Fibroblast of peridontal ligament (primary cell): ENCODE measurements around the gene PARD3B.
"Not testable (repeated sequence)": the region's sequence is repeated elsewhere in the genome, so short reads cannot be mapped to it uniquely, and the experiment has no call there.

Experiments used
- DNase-seq: peaks from one replicate; pipeline ENCODE4 v3.0.0-alpha.2; 2010; ENCODE audit errors: extremely low read depth

PARD3B gene

DNA sequence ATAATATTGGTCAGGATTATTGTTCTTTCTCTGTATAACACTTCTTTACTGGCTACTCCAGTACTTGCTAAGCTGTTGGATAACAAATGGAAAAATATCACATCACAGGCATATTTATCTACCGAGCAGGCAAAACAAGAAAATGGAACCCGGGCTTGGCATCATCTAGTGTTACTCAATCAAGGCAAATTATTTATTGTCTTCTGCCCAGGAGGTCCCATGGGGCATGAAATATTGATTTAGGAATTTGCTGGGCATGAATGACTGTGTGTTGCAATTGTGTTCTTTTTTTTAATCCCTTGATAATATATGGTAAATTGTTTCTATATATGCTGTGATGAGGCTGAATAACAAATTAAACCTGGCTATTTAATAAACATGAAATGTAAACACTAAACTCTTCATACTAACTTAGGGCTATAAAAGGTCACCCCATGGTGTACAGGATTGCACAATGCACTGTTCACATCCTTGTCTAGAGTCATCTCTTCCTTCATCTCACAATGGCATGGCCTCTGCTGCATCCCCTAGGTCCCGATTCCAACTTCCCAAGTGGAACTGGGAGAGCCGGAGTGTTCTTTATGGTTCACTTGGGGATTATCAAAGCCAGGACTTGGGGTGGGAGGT, 2.2 kb upstream of the PARD3B start:
- DNase-seq = peak; percentile 73

DNA sequence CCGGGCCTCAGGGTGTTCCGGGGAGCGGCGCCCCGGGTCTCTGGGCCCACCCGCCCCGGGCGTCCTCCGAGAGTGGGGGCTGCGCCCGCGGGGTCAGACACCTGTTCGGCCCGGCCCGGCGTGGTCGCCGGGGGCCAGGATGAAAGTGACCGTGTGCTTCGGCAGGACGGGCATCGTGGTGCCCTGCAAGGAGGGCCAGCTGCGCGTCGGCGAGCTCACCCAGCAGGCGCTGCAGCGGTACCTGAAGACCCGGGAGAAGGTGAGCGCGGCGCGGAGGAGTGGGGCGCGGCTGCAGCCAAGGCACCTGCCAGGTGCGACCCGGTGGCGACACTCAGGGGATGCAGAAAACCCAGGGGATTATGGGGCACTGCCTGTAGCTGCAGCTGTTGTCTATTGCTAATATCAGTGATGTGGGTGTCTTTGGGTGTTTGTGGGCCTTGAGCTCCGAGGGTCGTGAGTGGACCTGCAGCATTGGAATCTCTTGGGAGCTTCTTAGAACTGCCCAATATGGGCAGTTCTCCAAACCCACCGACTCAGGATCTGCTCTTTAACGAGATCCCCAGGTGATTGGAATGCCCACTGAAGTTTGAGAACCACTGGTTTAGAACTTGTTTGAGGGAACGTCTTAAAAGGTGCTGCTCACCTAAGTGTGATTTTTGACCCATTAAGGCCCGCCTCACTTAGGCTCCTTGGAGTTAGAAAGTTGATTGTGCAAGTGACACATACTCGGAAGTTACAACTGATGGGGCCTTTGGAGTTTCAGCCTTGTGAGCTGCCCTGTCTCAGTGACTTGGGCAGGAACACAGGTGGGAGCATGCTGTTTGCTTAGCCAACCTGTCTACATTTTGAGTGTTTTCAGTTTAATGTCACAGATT, 823 bp downstream of the PARD3B start:
- DNase-seq = peak; percentile 32

DNA sequence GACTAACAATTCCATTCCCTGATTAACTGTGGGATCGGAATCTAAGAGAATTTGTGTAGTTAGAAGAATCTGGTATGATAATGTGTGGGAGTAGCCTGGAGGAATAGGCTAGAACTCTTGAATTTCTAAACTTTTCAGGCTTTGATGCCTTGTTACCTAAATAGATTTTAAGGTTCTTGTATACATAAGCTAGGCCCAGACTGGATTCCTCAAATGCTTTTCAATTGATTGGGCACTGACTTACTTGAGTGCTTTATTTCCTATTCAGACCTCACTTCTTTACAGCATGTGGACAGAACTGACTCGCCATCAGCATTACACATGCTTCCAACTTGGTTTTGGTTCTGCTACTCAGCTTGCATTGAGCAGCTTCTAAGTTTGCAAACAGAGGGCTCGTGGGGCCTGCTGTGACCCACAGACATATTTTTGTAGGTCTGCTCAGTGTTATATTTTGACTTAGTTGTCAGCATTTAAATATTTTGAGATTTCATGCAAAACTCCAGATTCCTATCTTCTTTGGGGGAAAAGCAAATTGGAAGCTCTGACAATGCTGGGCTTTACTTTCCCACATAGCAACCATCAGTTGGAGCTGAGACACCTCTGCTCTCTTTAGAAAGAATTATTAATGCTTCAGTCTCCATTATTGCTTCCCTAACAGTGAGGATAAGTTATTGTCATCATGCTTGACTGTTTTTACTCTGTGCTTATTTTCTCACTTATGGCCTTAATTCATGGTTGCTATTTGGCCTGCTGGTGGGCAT, 5.7 kb downstream of the PARD3B start:
- peak; percentile 96 for DNase-seq

DNA sequence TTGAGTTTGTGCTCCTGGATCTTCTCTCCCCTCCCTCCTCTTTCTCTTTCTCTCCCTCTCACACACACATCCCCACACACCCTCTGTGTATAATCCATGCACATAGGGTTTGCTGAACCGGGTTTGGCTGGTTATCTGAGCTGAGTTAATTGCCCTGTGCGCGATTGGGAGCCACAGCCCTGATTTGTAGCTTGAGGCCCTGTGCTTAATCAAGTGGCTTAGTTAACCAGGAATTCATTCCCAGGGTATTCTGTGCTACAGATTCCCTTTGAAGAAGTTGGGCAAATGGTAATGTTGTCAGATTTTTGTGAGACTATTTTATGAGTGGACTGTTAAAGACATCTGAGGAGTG, 6.2 kb downstream of the PARD3B start:
- DNase-seq = peak; percentile 31

DNA sequence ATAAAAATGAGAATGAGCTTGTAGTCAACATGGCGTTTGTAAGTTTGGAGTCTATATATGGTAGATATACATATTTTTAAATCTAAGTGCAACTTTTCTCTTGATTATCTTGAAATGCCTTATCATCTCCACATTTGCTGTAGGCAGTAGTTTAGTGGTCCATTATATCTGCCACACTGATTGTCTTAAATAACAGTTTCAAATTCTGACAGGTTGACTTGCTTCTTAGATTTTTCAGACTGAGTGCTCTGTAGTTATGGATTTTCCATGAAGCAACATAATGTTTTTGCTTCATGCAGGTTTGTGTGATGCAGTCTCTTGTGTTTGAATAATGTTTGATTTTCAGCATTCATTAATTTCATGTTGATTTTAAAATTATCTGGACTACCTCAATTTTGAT, 12.3 kb downstream of the PARD3B start:
- DNase-seq = no peak

DNA sequence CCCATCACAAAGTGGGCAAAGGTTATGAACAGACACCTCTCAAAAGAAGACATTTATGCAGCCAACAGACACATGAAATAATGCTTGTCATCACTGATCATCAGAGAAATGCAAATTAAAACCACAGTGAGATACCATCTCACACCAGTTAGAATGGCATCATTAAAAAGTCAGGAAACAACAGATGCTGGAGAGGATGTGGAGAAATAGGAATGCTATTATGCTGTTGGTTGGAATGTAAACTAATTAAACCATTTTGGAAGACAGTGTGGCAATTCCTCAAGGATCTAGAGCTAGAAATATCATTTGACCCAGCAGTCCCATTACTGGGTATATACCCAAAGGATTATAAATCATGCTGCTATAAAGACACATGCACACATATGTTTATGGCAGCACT, 14.1 kb downstream of the PARD3B start:
- not testable (repeated sequence) for DNase-seq

DNA sequence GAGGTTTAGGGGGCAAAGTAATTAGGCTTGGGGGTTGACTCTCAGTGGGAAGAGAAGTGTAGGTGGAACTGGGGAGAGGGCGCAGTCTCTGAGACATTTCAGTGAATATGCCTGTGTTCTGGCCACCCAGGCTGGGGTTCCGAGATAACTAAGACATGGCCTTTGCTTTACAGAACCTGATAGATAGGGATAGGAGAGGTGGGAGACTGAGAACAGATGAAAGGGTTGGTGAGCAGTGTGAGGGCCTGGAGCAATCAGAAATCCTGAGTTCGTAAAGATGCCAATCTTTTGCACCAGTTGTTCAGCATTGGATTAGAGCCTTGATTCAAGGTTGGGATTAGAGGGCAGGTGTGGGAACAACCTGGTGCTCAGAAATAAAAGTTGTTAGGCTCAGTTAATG, 15.6 kb downstream of the PARD3B start:
- no peak for DNase-seq

DNA sequence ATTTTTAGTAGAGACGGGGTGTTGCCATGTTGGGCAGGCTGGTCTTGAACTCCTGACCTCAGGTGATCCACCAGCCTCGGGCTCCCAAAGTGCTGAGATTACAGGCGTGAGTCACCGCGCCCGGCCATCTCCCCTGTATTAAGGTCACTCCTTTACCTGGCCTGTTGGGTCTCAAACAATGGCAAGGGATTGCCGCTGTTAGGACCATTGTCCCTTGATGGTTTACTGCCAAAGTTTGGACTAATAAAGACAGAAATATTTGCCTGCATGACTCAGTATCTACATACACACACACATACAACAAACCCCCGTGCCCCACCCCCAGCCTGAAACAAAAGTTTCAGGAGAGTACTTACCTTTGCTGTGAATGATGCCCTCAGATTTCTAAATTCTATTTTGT, 16.5 kb downstream of the PARD3B start:
- DNase-seq = no peak

DNA sequence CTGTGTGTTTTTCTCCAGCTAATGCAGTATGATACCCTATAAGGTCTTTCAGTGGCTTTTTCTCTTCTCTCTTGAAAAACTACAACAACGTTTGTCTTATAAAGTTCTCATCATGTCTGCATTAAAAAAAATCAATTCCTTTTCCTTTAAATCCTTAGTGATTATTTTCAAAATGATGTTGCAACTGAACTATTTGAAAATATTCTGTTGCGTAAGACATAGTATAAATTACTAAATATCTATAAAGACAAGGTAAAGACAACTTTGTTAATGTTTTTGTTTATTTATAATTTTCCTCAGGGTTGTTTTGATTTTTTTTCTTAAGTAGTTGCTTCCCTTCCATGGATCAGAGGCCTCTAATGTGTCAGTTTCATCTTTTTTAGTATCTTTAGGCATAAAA, 21.2 kb downstream of the PARD3B start:
- no peak for DNase-seq

DNA sequence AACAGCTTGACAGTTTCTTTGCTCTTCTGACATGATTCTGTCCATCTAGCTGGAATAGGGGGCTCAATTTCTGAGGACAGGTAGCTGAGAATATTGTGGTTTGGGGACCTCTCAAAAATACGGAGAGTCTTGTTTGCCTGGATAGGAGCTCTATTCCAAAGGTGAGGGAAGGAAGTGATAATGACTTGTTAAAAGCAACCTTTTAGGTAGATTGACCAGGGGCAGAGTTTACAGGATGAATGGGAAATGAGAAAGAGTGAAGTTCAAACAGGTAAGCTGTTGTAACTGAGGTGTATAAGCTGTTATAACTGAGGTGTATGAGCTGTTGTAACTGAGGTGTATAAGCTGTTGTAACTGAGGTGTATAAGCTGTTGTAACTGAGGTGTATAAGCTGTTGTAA, 25.1 kb downstream of the PARD3B start:
- no peak for DNase-seq

DNA sequence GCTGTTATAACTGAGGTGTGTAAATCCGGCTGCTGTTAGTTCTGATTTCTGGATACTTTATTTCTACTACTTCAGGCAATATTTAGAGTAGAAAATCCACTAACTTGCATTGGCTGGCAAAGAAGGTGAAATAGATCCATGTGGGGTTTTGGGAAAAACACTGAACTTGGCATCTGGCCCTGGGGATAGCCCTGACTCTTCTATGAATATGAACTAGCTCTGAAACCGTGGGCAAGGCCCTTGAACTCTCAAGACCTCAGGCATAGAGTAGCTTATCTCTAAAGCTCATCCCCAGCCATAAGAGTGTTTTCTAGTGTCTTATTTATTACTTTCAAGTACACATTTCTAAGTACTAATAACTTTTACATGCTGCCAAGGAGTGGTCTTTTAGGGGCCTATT, 25.8 kb downstream of the PARD3B start:
- DNase-seq = no peak

DNA sequence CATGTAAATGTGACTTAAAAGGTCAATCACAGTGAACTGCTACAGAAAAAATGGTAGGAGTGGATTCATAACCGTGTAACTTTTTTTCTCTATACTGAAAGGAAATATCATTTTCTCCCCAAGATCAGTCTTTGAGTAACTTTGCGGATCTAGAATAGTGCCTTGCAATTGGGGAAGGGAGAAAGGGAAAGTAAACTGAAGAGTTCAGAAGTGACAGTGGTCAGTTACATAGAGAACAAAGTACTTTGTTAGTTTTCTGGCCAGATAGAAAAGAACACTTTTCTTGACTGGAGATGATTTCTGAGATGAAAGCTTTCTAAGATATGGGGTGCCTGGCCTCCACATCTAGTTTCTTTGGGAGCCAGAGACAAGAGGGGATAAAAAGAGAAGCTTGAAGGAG, 26.6 kb downstream of the PARD3B start:
- DNase-seq = no peak

DNA sequence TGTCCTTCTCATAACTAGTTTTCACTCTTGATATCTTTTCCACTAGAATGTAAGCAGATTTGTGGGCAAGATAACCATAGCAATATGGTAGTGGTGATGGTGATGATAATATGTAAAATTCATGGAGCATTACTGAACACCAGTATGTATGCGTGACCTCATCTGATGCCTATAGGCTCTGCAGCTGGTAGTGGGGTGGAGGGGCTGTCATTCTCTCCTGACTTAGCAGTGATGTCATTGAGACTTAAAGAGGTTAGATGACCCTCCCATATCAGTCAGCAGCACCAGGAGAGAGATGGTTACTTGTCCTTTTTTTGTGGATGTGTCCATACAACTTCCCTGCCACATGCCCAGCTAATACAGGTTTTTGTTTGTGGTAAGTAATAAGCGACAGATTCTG, 27.9 kb downstream of the PARD3B start:
- no peak for DNase-seq

DNA sequence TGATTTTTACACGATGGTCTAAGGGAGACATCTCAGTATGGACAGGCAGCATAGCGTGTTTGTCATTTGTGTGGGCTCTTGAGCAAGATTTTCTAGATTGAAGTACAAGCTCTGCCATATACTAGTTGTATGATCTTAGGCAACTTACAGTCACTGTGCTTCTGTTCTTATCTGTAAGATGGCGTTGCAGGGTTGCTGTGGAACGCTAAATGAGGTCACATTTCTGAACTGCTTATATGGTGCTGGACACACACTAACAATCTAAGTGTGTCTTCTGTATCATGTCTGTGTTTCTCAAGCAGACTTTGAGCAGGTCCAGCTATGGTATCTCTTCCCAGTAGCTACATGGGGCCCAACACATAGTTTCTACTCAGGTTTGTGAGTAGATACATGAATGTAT, 29.2 kb downstream of the PARD3B start:
- no peak for DNase-seq

DNA sequence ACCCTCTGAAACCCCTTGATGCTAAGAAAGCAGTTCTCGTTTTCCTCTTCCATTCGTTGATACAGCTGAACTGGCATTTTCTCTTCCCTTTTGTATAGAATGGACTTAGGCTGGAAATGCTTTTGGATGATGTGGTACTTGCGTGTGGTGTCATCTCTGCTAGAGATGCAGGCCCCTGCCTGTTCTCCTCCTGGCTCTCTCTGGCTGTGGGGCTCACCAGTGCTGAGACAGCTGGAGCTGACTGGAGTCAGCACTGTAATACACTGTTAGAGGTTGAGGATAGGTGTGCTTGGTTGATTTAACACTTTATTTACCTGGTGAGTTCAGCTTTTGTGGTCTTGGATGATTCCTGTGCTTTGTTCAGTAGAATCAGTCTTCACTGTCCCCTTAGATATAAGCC, 30.2 kb downstream of the PARD3B start:
- DNase-seq = no peak

DNA sequence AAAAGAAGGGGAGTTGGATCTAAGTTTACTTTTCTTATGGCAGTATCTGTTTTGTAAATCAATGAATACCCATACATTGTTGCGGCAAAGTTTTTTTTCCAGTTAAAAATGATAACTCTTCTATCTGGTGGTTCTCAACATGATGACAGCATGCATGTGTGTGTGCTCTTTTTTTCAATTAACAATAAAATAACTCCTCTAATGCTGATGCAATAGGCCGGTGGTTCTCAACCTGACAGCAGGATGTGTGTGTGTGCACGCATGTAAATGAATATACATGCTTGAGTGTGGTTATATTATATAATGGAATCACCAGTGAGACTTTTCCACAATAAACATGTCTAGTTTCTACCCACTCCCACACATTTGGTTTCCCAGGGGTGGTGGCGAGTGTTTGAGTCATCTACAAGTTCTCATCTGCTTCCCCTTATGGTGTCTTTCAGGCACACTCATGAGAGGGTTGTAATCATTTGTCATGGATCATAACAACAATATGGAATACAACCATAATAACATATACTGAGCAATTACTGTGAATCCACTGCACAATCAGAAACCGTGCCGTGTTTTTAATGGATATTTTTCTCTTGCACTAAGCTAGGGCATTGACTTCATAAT, 31.2 kb downstream of the PARD3B start:
- peak; percentile 10 for DNase-seq

DNA sequence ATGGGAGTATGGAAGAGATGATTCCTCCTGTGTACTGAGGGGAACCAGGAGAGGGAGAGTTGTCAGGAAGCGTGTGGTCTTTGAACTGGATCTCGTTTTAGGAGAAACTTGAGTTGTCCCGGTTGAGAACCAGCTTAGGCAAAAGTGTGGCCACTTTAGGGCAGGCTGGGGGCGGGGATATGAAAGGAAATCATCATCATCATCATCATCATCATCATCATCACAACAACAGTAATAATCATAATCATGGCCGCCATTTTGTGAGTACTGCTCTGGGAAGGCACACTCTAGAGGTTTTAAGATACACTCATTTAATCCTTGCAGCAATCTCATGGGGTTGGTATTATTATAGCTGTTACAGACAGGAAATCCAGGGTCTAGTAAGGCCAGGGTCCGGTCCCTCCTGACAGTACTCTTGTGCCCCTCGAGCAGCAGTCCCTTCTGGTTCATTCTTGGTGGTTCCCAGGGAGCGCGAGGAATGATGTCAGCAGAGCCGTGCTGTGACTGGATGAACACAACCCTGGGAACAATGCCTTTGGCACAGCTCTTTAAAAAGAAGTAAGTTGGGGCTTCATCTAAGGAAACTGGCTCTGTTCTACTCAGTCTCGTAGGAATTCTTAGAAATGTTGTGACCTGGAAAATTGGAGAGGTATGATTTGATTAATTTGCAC, 33.8 kb downstream of the PARD3B start:
- no peak for DNase-seq

DNA sequence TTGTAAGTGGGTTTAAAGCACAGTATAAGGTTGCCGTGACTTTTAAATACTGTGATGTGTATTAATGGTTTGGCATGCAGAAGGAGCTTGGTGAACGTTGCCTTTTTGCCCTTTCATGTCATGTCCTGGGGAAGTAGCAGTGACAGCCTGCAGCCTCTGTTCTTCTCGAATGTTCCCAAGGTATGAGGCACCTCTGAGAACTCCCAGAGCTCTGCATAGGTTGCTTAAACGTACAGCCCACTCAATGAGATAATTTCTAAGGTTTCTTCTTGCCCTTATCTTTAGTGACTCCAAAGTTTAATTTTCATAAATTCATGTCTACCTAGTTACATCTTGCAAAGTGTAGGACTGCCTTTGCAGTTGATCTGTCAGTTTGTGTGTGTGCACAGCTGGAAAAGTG, 36.7 kb downstream of the PARD3B start:
- DNase-seq = no peak

DNA sequence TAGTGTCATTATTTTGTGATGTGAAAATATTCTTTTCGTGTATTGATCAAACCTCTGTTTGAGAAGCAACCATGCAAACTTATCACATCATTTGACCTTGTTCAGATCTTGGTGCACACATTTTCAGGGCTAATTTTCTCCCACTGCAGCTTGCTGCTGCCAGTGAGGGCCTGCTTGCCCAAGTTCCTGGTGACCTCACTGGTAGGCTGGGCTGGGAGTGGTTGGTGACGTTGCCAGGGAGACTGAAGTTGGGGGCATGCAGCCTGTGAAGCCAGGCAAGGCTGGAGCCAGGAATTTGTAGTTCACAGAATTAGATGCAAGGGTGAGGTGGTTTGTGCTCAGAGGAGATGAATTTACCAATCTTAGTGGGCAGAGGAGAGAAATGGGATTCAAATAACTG, 38.5 kb downstream of the PARD3B start:
- no peak for DNase-seq

DNA sequence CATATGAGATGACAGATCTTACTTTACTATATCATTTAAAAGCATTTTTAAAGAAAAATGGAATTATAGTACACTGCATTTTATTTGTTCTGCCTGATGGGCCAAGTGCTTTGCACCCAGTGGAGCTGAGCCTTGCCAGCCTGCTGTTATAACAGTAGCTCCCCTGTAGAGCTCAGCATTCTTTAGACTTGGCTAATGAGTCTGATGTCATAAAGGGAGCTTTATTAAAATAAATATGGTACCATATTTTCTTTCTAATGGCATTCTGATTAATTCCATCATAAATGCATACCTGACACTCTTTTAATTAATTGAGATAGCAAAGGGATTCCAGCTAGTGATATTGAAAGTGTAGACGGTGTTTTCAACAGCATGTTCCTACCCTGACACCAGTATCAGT, 40.7 kb downstream of the PARD3B start:
- DNase-seq = no peak

DNA sequence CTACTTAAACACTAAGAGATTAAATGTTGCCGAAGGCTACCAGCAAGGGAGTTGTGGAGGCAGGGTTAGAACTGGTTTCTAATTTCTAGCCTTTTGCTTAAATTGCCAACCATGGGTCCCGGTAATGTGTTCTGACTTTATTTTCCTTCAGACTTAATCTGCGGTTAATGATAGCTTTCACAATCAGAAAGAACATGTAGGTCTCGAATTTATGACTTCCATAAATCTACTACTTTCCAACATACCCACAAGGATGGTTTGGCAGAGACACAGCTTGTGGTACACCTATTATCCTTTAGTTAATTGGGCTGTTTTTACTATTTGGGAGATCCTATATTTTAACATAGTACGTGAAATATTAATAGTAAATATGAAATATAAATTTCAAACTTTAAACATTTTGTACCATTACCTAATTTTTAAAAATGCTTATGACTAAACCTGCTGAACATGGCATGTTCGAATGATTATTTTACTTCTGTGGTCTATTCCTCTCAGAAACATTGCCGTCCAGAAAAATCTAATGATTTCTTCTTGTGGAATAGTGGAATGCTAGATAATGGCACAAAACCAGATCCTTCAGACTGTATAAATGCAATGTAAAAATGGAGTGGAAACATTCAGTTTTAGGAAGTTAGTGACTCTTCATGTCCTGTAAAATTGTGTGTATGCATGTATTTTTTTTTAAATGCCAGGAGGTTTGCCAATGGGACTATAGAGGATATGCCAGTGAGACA, 41.3 kb downstream of the PARD3B start:
- DNase-seq = peak; percentile 72
